ENCODE data around the gene NANS. TPM values are rescaled to one million over a fixed set of nuclear protein-coding genes. Genes with fewer than 3 reads are reported as not detected.
"Not testable (repeated sequence)": the region's sequence is repeated elsewhere in the genome, so short reads cannot be mapped to it uniquely, and the experiment has no call there.

Gene NANS
- total RNA-seq, 1 donor from 2014 or later, result 53.8 TPM

DNA sequence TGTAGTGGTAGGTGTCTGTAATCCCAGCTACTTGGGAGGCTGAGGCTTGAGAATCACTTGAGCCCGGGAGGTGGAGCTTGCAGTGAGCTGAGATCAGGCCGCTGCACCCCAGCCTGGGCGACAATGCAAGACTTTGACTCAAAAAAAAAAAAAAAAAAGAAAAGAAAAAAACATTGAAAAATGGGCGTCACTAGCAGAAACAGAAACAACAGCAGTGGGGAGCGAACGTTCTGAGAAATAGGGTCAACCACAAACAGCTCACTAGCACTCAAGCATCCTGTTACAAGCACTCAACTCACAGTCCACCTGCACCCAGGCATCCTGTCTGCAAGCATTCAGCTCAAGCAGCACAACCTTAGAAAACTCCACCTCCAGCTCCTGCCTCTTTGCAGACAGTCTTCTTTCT lies 45.3 kb downstream of the NANS start:
- intact Hi-C loops (cut with DNase I), result no loop called here
- no peaks in the 10 kb centered on the region for H3K9me3 ChIP-seq
- H3K27me3 ChIP-seq, result no peaks in the 10 kb centered on the region
- DNase-seq (peak; percentile 76), ATAC-seq (peak; percentile 82)
- peaks cover 20% of the 10 kb centered on the region for H3K4me1 ChIP-seq
- TF ChIP-seq, protein P1, sequence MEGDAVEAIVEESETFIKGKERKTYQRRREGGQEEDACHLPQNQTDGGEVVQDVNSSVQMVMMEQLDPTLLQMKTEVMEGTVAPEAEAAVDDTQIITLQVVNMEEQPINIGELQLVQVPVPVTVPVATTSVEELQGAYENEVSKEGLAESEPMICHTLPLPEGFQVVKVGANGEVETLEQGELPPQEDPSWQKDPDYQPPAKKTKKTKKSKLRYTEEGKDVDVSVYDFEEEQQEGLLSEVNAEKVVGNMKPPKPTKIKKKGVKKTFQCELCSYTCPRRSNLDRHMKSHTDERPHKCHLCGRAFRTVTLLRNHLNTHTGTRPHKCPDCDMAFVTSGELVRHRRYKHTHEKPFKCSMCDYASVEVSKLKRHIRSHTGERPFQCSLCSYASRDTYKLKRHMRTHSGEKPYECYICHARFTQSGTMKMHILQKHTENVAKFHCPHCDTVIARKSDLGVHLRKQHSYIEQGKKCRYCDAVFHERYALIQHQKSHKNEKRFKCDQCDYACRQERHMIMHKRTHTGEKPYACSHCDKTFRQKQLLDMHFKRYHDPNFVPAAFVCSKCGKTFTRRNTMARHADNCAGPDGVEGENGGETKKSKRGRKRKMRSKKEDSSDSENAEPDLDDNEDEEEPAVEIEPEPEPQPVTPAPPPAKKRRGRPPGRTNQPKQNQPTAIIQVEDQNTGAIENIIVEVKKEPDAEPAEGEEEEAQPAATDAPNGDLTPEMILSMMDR (IDR thresholded peaks at IDR 0.05), result no peak
- peaks cover 3% of the 10 kb centered on the region for H3K36me3 ChIP-seq
- H3K4me3 ChIP-seq, result no peak overlapping the region
- no peak overlapping the region for H3K27ac ChIP-seq

DNA sequence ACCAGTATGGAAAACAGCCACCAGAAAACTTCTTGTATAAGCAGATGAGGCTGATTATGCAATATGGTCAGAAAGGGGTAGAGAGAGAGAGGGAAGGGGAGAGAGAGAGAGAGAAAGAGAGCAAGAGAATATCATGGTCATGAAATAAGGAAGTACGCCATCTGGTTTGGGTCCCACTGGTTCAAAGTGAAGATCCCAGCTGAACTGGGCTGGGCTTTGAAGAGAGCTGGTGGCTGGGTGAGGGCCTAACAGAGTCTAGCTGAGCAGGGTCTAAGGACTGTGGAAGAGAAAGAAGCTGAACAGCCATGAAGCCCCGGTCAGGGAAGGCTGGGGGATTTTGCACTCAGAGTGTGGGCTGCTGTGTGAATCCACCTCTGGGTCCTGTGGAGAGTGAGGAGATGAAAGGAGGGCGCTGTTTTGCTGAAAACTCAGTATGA lies 47.9 kb downstream of the NANS start:
- ATAC-seq (peak; percentile 36), DNase-seq (no peak)
- Histone ChIP-seq H3K4me3 (no peak overlapping the region), H3K4me1 (peaks cover 25% of the 10 kb centered on the region), H3K36me3 (no peaks in the 10 kb centered on the region), H3K27me3 (no peaks in the 10 kb centered on the region), H3K27ac (peak overlapping the region; percentile 30), H3K9me3 (no peaks in the 10 kb centered on the region)
- TF ChIP-seq, protein P1 (IDR thresholded peaks at IDR 0.05), result no peak
- intact Hi-C loops (cut with DNase I), result no loop called here

DNA sequence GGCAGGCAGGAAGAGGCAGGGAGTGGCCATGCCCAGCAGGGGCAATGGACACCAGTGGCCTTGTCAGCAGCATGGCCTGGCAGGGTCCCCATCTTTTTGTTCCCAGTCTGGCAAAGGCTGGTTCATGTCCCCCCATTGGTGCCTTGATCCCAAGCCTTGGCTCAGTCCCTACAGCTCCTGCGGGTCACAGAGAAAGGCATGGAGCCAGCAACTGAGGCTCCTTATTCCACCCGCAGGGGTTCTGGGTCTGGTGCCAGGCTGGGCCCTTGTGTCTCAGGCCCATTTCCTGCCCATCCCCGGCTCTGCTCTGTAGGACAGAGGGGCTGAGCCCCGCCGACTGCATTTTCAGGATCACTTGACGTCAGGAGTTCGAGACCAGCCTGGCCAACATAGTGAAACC lies 48.5 kb downstream of the NANS start:
- no peak overlapping the region for H3K4me3 ChIP-seq
- no peaks in the 10 kb centered on the region for H3K27me3 ChIP-seq
- ATAC-seq (no peak), DNase-seq (no peak)
- H3K27ac ChIP-seq, result peak overlapping the region; percentile 30
- H3K4me1 ChIP-seq, result peaks cover 25% of the 10 kb centered on the region
- H3K36me3 ChIP-seq, result no peaks in the 10 kb centered on the region
- no peaks in the 10 kb centered on the region for H3K9me3 ChIP-seq
- intact Hi-C loops (cut with DNase I), result no loop called here
- TF ChIP-seq, protein P1 (IDR thresholded peaks at IDR 0.05), result no peak

DNA sequence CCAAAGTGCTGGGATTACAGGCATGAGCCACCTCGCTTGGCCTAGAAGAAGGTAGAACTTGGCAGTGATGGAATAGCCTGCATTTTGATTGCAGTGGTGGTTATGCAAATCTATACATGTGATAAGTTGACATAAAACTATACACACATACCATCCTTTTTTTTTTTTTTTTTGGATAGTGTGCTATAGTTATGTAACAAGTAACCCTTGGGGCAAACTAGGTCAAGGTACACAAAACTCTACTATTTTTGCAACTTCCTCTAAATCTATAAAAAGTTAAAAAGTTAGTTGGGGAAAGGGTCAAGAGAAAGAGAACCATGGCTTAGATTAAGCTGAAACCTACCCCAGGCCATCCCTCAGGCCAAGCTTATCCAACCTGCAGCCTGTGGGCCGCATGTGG lies 51.4 kb downstream of the NANS start:
- Histone ChIP-seq H3K4me3 (no peak overlapping the region), H3K27ac (peak overlapping the region; percentile 55), H3K27me3 (no peaks in the 10 kb centered on the region), H3K36me3 (no peaks in the 10 kb centered on the region), H3K9me3 (no peaks in the 10 kb centered on the region), H3K4me1 (peaks cover 11% of the 10 kb centered on the region)
- no peak for DNase-seq
- TF ChIP-seq, protein P1 (IDR thresholded peaks at IDR 0.05), result no peak
- peak; percentile 57 for ATAC-seq
- intact Hi-C loops (cut with DNase I), result no loop called here

DNA sequence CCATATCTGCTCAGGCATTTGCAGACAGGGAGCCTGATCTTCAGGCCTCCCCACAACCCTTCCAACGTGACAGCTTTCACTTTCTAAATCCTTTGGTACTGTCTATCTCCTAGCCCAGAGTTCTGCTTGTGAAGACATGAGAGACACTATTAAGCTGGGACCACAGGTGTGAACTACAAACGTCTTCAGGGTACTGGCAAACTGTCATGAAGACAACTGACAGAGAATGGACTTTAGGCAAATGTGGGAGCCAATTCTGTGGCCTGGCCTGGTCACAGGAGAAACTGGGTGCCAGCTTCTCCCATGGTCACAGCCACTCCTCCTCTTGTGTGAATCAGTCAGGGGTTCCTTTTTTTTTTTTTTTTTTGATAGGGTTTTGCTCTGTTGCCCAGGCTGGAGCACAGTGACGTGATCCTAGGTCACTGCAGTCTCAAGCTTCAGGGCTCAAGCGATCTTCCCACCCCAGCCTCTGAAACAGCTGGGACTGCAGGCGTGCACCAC lies 52.0 kb downstream of the NANS start:
- Histone ChIP-seq H3K9me3 (no peaks in the 10 kb centered on the region), H3K27ac (peak overlapping the region; percentile 55), H3K36me3 (no peaks in the 10 kb centered on the region), H3K27me3 (no peaks in the 10 kb centered on the region), H3K4me3 (no peak overlapping the region), H3K4me1 (peaks cover 11% of the 10 kb centered on the region)
- TF ChIP-seq, protein P1 (IDR thresholded peaks at IDR 0.05), result no peak
- ATAC-seq (peak; percentile 69), DNase-seq (no peak)
- intact Hi-C loops (cut with DNase I), result no loop called here

DNA sequence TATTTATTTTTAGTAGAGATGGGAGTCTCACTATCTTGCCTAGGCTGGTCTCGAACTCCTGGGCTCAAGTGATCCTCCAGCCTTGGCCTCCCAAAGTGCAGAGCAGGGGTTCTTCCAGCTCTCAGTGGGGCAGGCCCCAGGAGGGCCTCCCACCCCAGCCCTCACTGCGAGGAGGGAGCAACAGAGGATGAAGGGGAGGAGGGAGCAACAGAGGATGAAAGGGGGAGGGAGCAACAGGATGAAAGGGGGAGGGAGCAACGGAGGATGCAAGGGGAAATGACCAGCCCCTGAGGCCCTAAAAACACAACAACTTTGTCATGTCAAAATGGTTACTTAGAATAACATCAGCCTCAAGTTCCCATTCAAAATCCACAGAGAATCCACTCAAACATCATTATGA lies 52.5 kb downstream of the NANS start:
- peaks cover 11% of the 10 kb centered on the region for H3K4me1 ChIP-seq
- peak overlapping the region; percentile 55 for H3K27ac ChIP-seq
- DNase-seq (no peak), ATAC-seq (no peak)
- intact Hi-C loops (cut with DNase I), result no loop called here
- no peaks in the 10 kb centered on the region for H3K9me3 ChIP-seq
- H3K36me3 ChIP-seq, result no peaks in the 10 kb centered on the region
- H3K27me3 ChIP-seq, result no peaks in the 10 kb centered on the region
- TF ChIP-seq, protein P1 (IDR thresholded peaks at IDR 0.05), result no peak
- no peak overlapping the region for H3K4me3 ChIP-seq

DNA sequence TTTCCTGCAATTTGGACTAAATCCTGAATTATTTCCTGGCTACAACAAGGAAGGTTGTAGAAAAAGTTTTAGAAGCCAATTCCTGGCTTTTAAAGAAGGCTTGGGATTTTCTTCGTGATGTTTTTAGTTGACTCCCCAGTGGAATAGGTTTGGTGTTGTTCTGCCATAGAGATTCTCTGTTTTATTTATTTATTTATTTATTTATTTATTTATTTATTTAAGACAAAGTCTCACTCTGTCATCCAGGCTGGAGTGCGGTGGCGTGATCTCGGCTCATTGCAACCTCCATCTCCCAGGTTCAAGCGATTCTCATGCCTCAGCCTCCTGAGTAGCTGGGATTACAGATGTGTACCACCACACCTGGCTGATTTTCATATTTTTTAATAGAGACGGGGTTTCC lies 60.6 kb downstream of the NANS start:
- Histone ChIP-seq H3K4me1 (peaks cover 15% of the 10 kb centered on the region), H3K4me3 (peak overlapping the region; percentile 86)
- H3K27me3 ChIP-seq; H3K27ac ChIP-seq; H3K36me3 ChIP-seq; intact Hi-C loops (cut with DNase I); H3K9me3 ChIP-seq; ATAC-seq: not testable (repeated sequence)
- peak; percentile 28 for DNase-seq

All from upper lobe of right lung (tissue), 1 donor.